Measurements from ENCODE around the gene ZNF157. TPM values are rescaled to one million over a fixed set of nuclear protein-coding genes. Genes with fewer than 3 reads are reported as not detected.

Gene ZNF157
- total and polyA plus RNA-seq, 10 of the 15 experiments (the other 5 are each of a cell fraction or from before 2014, with no cell fraction given), result 0.05 to 0.18 (median 0.12) TPM; not detected in 4

GRCh38 chrX:47358387-47359065 is 11.9 kb upstream of the ZNF157 start (continued):
- TF ChIP-seq PAX8 (IDR thresholded peaks at IDR 0.05), result no peak

GRCh38 chrX:47360423-47361179 is 9.8 kb upstream of the ZNF157 start:
- H3K9ac ChIP-seq (ENCODE audit: control insufficient read depth, insufficient read depth, low read length), result no peak overlapping the region
- H3K27me3 ChIP-seq (replicated peaks in 1 of 2; ENCODE audit: control insufficient read depth in 2 of 2, insufficient read depth in 2 of 2, low read length in 1 of 2), result no peaks in the 10 kb centered on the region
- no peak overlapping the region for H3K27ac ChIP-seq (ENCODE audit: control insufficient read depth, insufficient read depth)
- no peak for DNase-seq (ENCODE audit: low read depth, low spot score)
- in situ Hi-C loops (cut with MboI) (no loop called here), intact Hi-C loops (cut with micrococcal nuclease; ENCODE audit: unreplicated experiment) (loop anchor here (5.0 kb wide), 2 partner anchors 128 to 168 kb away; partner anchors contain the start of genes UBA1 and USP11)
- H3K4me2 ChIP-seq (ENCODE audit: control insufficient read depth, insufficient read depth), result no peak overlapping the region
- H3K4me3 ChIP-seq, result no peak overlapping the region
- no peaks in the 10 kb centered on the region for H3K4me1 ChIP-seq (ENCODE audit: control insufficient read depth, insufficient read depth, low read length)
- no peaks in the 10 kb centered on the region for H4K20me1 ChIP-seq (ENCODE audit: control insufficient read depth, insufficient read depth)
- ATAC-seq, result no peak
- ChIA-PET CTCF (interaction anchor here (0.7 to 2.5 kb wide), 2 partner anchors 24 to 26 kb away, joined by 3 to 16 read pairs; no protein-coding TSS in a partner anchor), SMC1A (ENCODE audit: uncharacterized antibody, unreplicated experiment) (interaction anchor here (1.2 kb wide), 1 partner anchor 22 kb away, joined by 4 read pairs; no protein-coding TSS in a partner anchor), POLR2A (interaction anchor here (1.3 kb wide), 1 partner anchor 170 kb away, joined by 3 read pairs; no protein-coding TSS in a partner anchor), RAD21 (ENCODE audit: unreplicated experiment) (no interaction called here)
- H2AFZ ChIP-seq (ENCODE audit: control insufficient read depth, low read depth, low read length), result no peak overlapping the region
- no peaks in the 10 kb centered on the region for H3K79me2 ChIP-seq (ENCODE audit: control insufficient read depth, insufficient read depth, low read length)
- 62% methylated on average over 7 of the region's 7 CpGs for WGBS (ENCODE audit: insufficient coverage, insufficient replicate concordance, low lambda C conversion rate, missing lambda C conversion rate)
- FAIRE-seq, result no peak
- no peaks in the 10 kb centered on the region for H3K36me3 ChIP-seq (ENCODE audit: control insufficient read depth in 2 of 2, insufficient read depth in 2 of 2, low read length in 1 of 2)
- BruUV-seq (replicated peaks), result no TSS peak
- no peaks in the 10 kb centered on the region; the same call in 2 of the 3 replicates for H3K9me3 ChIP-seq (replicated peaks; ENCODE audit: control insufficient read depth, insufficient read depth, low read length)
- no peak for TF ChIP-seq KLF5 (IDR thresholded peaks at IDR 0.05; ENCODE audit: partially characterized antibody)
- TF ChIP-seq PRDM15 (CRISPR knock-in tag; IDR thresholded peaks at IDR 0.05), result no peak
- no peak for TF ChIP-seq POLR2AphosphoS5 (IDR thresholded peaks at IDR 0.05; ENCODE audit: low read length)
- no peak for TF ChIP-seq NRF1 (conservative IDR thresholded peaks at IDR 0.05; ENCODE audit: low read depth, low read length)
- no peak for TF ChIP-seq RELB (IDR thresholded peaks at IDR 0.05; ENCODE audit: low read depth)
- TF ChIP-seq SRF (IDR thresholded peaks at IDR 0.05; ENCODE audit: low read depth in 2 of 2, low read length in 2 of 2), result no peak
- no peak for TF ChIP-seq RCOR1 (conservative IDR thresholded peaks at IDR 0.05; ENCODE audit: low read depth, low read length)
- no peak for TF ChIP-seq ETV6 (conservative IDR thresholded peaks at IDR 0.05 in 1 of 2, IDR thresholded peaks at IDR 0.05 in 1 of 2; ENCODE audit: borderline replicate concordance in 1 of 2, low read depth in 1 of 2)
- no peak for TF ChIP-seq RBBP5 (conservative IDR thresholded peaks at IDR 0.05)
- no peak for TF ChIP-seq ZNF24 (IDR thresholded peaks at IDR 0.05)
- TF ChIP-seq FOXM1 (IDR thresholded peaks at IDR 0.05; ENCODE audit: low read depth, low read length), result no peak
- no peak for TF ChIP-seq MYB (IDR thresholded peaks at IDR 0.05; ENCODE audit: borderline replicate concordance, low read depth, low read length)
- TF ChIP-seq BMI1 (IDR thresholded peaks at IDR 0.05; ENCODE audit: borderline replicate concordance), result no peak
- TF ChIP-seq SMARCA5 (IDR thresholded peaks at IDR 0.05), result no peak
- no peak for TF ChIP-seq BCL11A (IDR thresholded peaks at IDR 0.05; ENCODE audit: low read depth, low read length)
